Colonic mucosa (tissue), 4 donors: ENCODE data around the gene CYLD. TPM values are rescaled to one million over a fixed set of nuclear protein-coding genes. Genes with fewer than 3 reads are reported as not detected.

Experiments used
- DNase-seq: peaks from one replicate; pipeline ENCODE4 v3.0.0-alpha.2; 2020
- H3K27ac ChIP-seq: fragments of 200-600 bp; one replicate; pipeline ENCODE4 v1.8.0; 2021
- H3K27me3 ChIP-seq: fragments of 200-600 bp; one replicate; pipeline ENCODE4 v1.8.0; 2021
- H3K36me3 ChIP-seq: fragments of 200-600 bp; one replicate; pipeline ENCODE4 v1.8.0; 2021
- H3K4me1 ChIP-seq: fragments of 200-600 bp; one replicate; pipeline ENCODE4 v1.8.0; 2021; ENCODE audit warnings: mild to moderate bottlenecking
- H3K4me3 ChIP-seq: fragments of 200-600 bp; one replicate; pipeline ENCODE4 v1.8.0; 2021
- H3K9ac ChIP-seq, 2 donors: one replicate each; pipeline ENCODE4 v1.7.0; 2013; ENCODE audit warnings: control low read depth in 2 of 2, low read depth in 2 of 2, low read length in 2 of 2
- H3K9me3 ChIP-seq: fragments of 200-600 bp; one replicate; pipeline ENCODE4 v1.8.0; 2021
- CTCF ChIP-seq: fragments of 200-600 bp; IDR thresholded peaks from one replicate; pipeline ENCODE4 v1.8.0; 2022; ENCODE audit warnings: antibody characterized with exemption, mild to moderate bottlenecking
- intact Hi-C: fragments of 100-400 bp; cut with DNase I; formaldehyde crosslinking; loops from one replicate; pipeline ENCODE4 v1.14.1; 2022
- total RNA-seq, 2 donors: library from RNA; stranded (reverse); fragmentation: NEBNext Ultra II Directional in 1 of 2; extraction: Animal tissue kit (Norgen Biotek cat#: 25700) in 1 of 2; gene quantifications; one replicate each; pipeline ENCODE4 v1.2.1, GENCODE V29; 2021
- donor health status: healthy.
- donor health status: DM: no; HTN: no; CAD: no.
- donor health status: DM: no; HTN: no; CAD: no.

CYLD gene
- total RNA-seq, 2 donors from 2014 or later = 15.8 to 31.5 TPM

- peak overlapping the region in 1 of 2 donors; percentile 35 for H3K9ac ChIP-seq
- no peaks in the 10 kb centered on the region for H3K9me3 ChIP-seq
- H3K36me3 ChIP-seq = no peaks in the 10 kb centered on the region
- intact Hi-C loops = no loop called here
- no peaks in the 10 kb centered on the region for H3K27me3 ChIP-seq
- H3K4me3 ChIP-seq = peak overlapping the region; percentile 6
- TF ChIP-seq CTCF = no peak
- peak; percentile 56 for DNase-seq
- H3K27ac ChIP-seq = no peak overlapping the region
- H3K4me1 ChIP-seq = no peaks in the 10 kb centered on the region
Observed at GRCh38 chr16:50719401-50720337, 22.2 kb upstream of the CYLD start.

- no peaks in the 10 kb centered on the region for H3K4me1 ChIP-seq
- H3K27ac ChIP-seq = no peak overlapping the region
- no peak for DNase-seq
- H3K27me3 ChIP-seq = no peaks in the 10 kb centered on the region
- no peak for TF ChIP-seq CTCF
- no peak overlapping the region for H3K9ac ChIP-seq
- no peaks in the 10 kb centered on the region for H3K9me3 ChIP-seq
- intact Hi-C loops = no loop called here
- H3K36me3 ChIP-seq = no peaks in the 10 kb centered on the region
- no peak overlapping the region for H3K4me3 ChIP-seq
Observed at GRCh38 chr16:50721549-50722404, 20.1 kb upstream of the CYLD start.

GRCh38 chr16:50722405-50722737 lies 19.5 kb upstream of the CYLD start:
- no peak for DNase-seq
- Histone ChIP-seq H3K27me3 (no peaks in the 10 kb centered on the region), H3K9me3 (no peaks in the 10 kb centered on the region), H3K4me3 (no peak overlapping the region), H3K4me1 (no peaks in the 10 kb centered on the region), H3K27ac (no peak overlapping the region), H3K9ac (no peak overlapping the region), H3K36me3 (no peaks in the 10 kb centered on the region)
- intact Hi-C loops = no loop called here
- TF ChIP-seq CTCF = no peak

- Histone ChIP-seq H3K27me3 (no peaks in the 10 kb centered on the region), H3K36me3 (no peaks in the 10 kb centered on the region), H3K9ac (no peak overlapping the region), H3K4me3 (no peak overlapping the region), H3K27ac (no peak overlapping the region), H3K4me1 (no peaks in the 10 kb centered on the region), H3K9me3 (no peaks in the 10 kb centered on the region)
- intact Hi-C loops = no loop called here
- DNase-seq = no peak
- TF ChIP-seq CTCF = no peak
Observed at GRCh38 chr16:50722960-50723359, 18.9 kb upstream of the CYLD start.

- TF ChIP-seq CTCF = no peak
- Histone ChIP-seq H3K4me3 (no peak overlapping the region), H3K4me1 (no peaks in the 10 kb centered on the region), H3K27me3 (no peaks in the 10 kb centered on the region), H3K36me3 (no peaks in the 10 kb centered on the region), H3K9ac (no peak overlapping the region), H3K27ac (no peak overlapping the region), H3K9me3 (no peaks in the 10 kb centered on the region)
- DNase-seq = no peak
- intact Hi-C loops = no loop called here
Observed at GRCh38 chr16:50724306-50724705, 17.6 kb upstream of the CYLD start.
